Calu3 (cell line): ENCODE measurements around the gene KIAA1217. TPM values are rescaled to one million over a fixed set of nuclear protein-coding genes. Genes with fewer than 3 reads are reported as not detected.

Experiments
- BruUV-seq: library from RNA; stranded (reverse); fragments of 400-500 nt; replicated peaks from 2 replicates; lab custom pipeline; 2021; lab: Mats Ljungman, UMichigan
- CTCF ChIA-PET: fragments of 300-600 bp; sonication (Branson Sonifier 250); formaldehyde crosslinking; loops from one replicate; lab custom pipeline; 2022; ENCODE audit warnings: antibody characterized with exemption; lab: Charles Lee
- DNase-seq: peaks from one replicate; pipeline ENCODE4 v3.0.0; 2022
- H3K27ac Mint-ChIP-seq: one replicate; pipeline ENCODE4 v1.8.0; 2022; ENCODE audit warnings: mixed read lengths; ENCODE audit not compliant: unreplicated experiment
- H3K27me3 Mint-ChIP-seq: one replicate; pipeline ENCODE4 v1.8.0; 2022; ENCODE audit warnings: mixed read lengths; ENCODE audit not compliant: unreplicated experiment
- H3K36me3 Mint-ChIP-seq: one replicate; pipeline ENCODE4 v1.8.0; 2022; ENCODE audit warnings: mild to moderate bottlenecking, moderate library complexity, mixed read lengths; ENCODE audit not compliant: insufficient read depth, unreplicated experiment
- H3K4me1 Mint-ChIP-seq: one replicate; pipeline ENCODE4 v1.8.0; 2022; ENCODE audit warnings: mild to moderate bottlenecking, low read depth, mixed read lengths; ENCODE audit not compliant: unreplicated experiment
- H3K4me3 Mint-ChIP-seq: one replicate; pipeline ENCODE4 v1.8.0; 2022; ENCODE audit warnings: mild to moderate bottlenecking, low read depth, moderate library complexity, mixed read lengths; ENCODE audit not compliant: unreplicated experiment
- H3K9me3 Mint-ChIP-seq: one replicate; pipeline ENCODE4 v1.8.0; 2022; ENCODE audit warnings: low read depth, mixed read lengths; ENCODE audit not compliant: unreplicated experiment
- intact Hi-C: fragments of 100-400 bp; cut with micrococcal nuclease; formaldehyde crosslinking; loops from one replicate; pipeline ENCODE4 v1.10.0; 2022; ENCODE audit not compliant: unreplicated experiment
- total RNA-seq: library from RNA; stranded (reverse); gene quantifications from 2 replicates; pipeline ENCODE4 v1.2.3, GENCODE V29; 2022
- TF ChIP-seq, protein P1 (sequence below): fragments of 200-600 bp; IDR thresholded peaks from one replicate; pipeline ENCODE4 v1.8.0; 2022; ENCODE audit warnings: antibody characterized with exemption; ENCODE audit not compliant: unreplicated experiment

KIAA1217 gene
- total RNA-seq, 1 experiment from 2014 or later, result 46.2 TPM

DNA sequence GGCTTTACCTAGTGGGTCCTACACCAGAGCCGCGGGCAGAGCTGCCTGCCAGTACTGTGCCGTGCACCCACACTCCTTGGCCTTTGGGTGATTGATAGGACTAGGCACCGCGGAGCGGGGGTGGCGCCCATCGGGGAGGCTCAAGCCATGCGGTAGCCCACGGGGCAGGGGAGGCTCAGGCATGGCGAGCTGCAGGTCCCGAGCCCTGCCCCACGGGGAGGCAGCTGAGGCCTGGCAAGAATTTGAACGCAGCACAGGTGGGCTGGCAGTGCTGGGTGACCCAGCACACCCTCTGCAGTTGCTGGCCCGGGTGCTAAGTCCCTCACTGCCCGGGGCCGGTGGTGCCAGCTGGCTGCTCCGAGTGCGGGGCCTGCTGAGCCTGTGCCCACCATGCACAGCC lies 32.3 kb upstream of the KIAA1217 start:
- Mint-ChIP-seq H3K9me3 (peaks cover 4% of the 10 kb centered on the region), H3K27me3 (peaks cover 18% of the 10 kb centered on the region), H3K27ac (no peak overlapping the region), H3K36me3 (no peaks in the 10 kb centered on the region), H3K4me1 (peaks cover 10% of the 10 kb centered on the region), H3K4me3 (no peak overlapping the region)
- TF ChIP-seq, protein P1, sequence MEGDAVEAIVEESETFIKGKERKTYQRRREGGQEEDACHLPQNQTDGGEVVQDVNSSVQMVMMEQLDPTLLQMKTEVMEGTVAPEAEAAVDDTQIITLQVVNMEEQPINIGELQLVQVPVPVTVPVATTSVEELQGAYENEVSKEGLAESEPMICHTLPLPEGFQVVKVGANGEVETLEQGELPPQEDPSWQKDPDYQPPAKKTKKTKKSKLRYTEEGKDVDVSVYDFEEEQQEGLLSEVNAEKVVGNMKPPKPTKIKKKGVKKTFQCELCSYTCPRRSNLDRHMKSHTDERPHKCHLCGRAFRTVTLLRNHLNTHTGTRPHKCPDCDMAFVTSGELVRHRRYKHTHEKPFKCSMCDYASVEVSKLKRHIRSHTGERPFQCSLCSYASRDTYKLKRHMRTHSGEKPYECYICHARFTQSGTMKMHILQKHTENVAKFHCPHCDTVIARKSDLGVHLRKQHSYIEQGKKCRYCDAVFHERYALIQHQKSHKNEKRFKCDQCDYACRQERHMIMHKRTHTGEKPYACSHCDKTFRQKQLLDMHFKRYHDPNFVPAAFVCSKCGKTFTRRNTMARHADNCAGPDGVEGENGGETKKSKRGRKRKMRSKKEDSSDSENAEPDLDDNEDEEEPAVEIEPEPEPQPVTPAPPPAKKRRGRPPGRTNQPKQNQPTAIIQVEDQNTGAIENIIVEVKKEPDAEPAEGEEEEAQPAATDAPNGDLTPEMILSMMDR, result no peak
- no TSS peak for BruUV-seq
- DNase-seq, result no peak
- intact Hi-C loops, result no loop called here
- CTCF ChIA-PET, result no interaction called here

DNA sequence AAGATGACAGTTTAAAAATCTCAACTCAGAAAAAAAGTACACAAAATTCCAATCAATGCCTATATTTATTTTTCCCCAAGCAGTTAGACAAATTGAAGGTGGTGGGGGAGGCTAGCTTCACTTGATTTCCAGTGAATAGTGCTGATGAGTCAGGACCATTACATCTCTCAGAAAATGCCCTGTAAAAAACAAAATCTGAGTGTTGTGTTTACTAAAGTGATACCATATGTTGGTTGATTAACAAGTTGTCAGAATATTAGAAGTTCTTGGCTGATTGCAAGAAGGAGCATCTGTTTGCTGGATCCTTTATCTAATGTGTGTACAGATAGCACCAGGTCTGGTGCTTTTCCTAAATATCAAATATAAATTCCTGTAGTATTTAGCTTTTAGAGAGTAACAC lies 31.3 kb upstream of the KIAA1217 start:
- CTCF ChIA-PET, result interaction anchor here (0.6 kb wide), 1 partner anchor 277 kb away, joined by 3 read pairs; no protein-coding TSS in a partner anchor
- no TSS peak for BruUV-seq
- Mint-ChIP-seq H3K4me1 (peaks cover 10% of the 10 kb centered on the region), H3K4me3 (no peak overlapping the region), H3K36me3 (no peaks in the 10 kb centered on the region), H3K27ac (no peak overlapping the region), H3K27me3 (peaks cover 23% of the 10 kb centered on the region), H3K9me3 (peaks cover 4% of the 10 kb centered on the region)
- TF ChIP-seq, protein P1, result no peak
- intact Hi-C loops, result no loop called here
- no peak for DNase-seq

DNA sequence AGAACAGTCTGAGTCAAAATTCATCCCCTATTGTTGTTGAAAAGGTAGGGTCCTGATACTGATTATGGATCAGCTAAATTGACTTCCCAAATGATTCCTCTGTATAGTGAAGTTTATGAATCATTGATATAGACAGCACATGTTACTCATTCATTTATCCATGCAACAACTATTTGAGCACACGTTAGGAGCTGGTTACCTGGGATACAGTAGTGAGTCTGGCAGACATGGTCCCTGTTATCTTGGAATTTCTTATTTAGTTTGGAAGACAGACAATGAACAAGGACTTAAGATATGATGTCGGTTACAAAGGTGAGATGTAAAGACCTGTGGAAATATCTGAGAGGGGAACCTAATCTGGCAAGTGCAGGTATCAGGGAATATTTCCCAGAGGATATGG lies 28.0 kb upstream of the KIAA1217 start:
- no TSS peak for BruUV-seq
- intact Hi-C loops, result no loop called here

DNA sequence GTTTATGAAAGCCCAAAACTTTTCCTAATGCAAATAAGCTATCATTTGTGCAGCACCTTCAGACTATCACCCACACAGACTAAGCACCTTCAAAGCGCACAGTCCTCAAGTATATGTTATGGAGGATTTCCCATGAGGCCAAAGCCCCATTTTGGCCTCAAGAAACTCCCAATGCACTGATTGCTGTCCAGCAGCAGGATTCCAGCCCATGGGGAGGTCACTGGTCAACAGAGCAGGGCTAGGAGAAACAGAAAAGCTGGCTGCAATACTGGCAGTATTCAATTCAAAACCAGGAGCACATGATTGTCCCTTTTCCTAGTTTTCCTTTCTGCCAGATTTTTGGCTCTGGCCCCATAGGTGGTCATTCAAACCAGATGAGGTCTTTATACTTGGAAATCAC lies 24.5 kb upstream of the KIAA1217 start:
- no peaks in the 10 kb centered on the region for H3K4me1 Mint-ChIP-seq
- no peak for DNase-seq
- no peak overlapping the region for H3K4me3 Mint-ChIP-seq
- H3K27ac Mint-ChIP-seq, result no peak overlapping the region
- TF ChIP-seq, protein P1, result no peak
- intact Hi-C loops, result no loop called here
- H3K27me3 Mint-ChIP-seq, result peaks cover 52% of the 10 kb centered on the region
- H3K36me3 Mint-ChIP-seq, result no peaks in the 10 kb centered on the region
- no peaks in the 10 kb centered on the region for H3K9me3 Mint-ChIP-seq
- CTCF ChIA-PET, result no interaction called here
- BruUV-seq, result no TSS peak

More for the DNA sequence above, 28.0 kb upstream of the KIAA1217 start:
- Mint-ChIP-seq H3K27ac (no peak overlapping the region), H3K36me3 (no peaks in the 10 kb centered on the region), H3K4me1 (no peaks in the 10 kb centered on the region), H3K4me3 (no peak overlapping the region), H3K9me3 (no peaks in the 10 kb centered on the region), H3K27me3 (peaks cover 37% of the 10 kb centered on the region)
- no peak for DNase-seq
- TF ChIP-seq, protein P1, result no peak
- CTCF ChIA-PET, result no interaction called here
